HG03378 (cell line): ENCODE measurements around the gene RAD1.
"Not testable (repeated sequence)": the region's sequence is repeated elsewhere in the genome, so short reads cannot be mapped to it uniquely, and the experiment has no call there.

Source experiments
- ATAC-seq: cut with Tn5 transposase; IDR thresholded peaks from one replicate; pipeline ENCODE4 v1.9.1; 2021; ENCODE audit warnings: mild to moderate bottlenecking, moderate library complexity; ENCODE audit not compliant: unreplicated experiment

The RAD1 gene, protein sequence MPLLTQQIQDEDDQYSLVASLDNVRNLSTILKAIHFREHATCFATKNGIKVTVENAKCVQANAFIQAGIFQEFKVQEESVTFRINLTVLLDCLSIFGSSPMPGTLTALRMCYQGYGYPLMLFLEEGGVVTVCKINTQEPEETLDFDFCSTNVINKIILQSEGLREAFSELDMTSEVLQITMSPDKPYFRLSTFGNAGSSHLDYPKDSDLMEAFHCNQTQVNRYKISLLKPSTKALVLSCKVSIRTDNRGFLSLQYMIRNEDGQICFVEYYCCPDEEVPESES

DNA sequence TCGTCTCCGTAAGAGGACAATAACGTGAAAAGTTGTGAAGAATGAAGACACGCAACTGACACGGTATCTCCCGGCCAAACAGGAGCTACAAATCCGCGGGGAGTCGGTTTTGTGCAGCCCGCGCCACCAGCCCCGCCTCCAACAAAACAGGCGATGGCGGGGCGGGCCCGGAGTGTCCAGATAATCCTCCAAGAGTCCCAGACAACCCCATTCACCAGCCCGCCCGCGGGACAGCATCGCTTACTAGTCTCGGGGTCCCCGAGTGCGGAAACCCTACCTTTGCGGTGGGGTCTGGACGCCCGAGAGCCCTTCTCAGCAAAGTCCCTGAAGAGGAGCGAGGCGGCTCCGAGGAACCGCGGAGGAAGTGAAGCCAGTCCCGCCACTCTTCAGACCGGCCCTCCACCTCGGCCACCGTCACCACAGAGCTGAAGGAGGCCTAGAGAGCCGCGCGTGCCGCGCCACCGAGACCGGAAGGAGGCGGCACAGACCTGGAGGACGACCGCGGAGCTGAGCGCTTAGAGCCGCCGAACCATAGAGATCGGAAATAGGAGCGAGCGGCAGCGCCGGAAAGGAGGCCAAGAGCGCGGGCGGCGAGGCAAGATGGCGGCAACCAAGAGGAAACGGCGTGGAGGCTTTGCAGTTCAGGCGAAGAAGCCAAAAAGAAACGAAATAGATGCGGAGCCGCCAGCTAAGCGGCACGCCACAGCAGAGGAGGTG, at the start of gene RAD1, which contains the start of gene BRIX1:
Gene RAD1 (minus strand): TSS at position 366 of the 717 bp plus-strand sequence. CDS start 612 bp downstream, outside the sequence.
Gene BRIX1 (plus strand): TSS at position 573 of the 717 bp plus-strand sequence. CDS start 28 bp downstream, at position 601.
- peak; percentile 96 for ATAC-seq

DNA sequence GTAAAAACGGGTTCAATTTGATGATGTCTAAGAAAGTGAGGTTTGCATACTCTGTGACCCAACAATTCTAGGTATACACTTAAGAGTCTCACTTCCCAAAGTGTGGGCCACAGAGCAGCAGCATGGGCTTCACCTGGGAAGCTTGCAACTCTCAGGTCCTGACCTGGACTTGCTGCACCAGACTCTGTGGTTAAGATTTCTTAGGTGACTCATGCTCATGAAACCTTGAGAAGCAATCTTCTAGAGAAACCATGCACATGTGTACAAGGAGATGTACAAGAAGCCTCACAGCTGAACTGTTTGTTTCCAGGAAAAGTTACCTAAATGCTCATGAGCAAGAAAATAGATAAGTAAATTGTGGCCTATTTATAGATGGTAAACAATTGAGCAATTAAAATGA, 44.0 kb upstream of the RAD1 start:
- peak; percentile 97 for ATAC-seq

DNA sequence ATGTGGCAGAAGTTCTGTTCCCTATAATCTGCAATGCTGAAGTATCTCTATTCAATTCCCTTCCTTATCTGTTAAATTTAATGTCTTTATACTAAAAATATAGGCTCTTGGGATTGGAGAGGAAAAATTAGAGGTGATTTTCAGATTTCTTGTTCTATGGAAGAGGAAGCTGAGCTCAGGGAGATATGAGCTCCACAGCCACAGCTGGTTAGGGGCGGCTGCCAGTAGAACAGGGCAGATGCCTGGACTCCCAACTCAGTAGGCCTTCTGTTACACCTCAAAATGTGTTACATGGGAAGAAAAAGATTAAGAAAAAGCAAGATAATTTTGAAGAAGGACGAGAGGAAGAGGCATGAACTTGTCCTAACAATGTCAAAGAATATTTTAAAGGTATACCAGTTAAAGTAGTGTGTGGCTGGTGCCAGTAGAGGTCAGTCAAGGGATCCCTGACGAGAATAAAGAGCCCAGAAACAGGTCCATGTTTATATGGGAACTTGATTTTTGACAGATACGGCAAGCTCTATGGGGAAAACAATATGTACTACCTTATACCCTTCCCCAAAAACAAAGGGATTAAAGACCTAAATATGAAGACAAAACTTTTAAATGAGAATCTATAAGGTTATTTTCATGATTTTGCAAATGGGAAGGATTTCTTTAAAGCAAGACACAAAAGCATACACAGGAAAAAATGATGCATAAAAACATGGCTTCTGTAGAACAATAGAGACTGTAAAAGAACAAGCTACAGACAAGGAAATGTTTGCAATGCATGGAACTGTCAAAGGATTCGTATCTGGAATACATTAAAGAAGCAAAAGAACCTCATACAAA, 42.8 kb upstream of the RAD1 start:
- peak; percentile 39 for ATAC-seq

DNA sequence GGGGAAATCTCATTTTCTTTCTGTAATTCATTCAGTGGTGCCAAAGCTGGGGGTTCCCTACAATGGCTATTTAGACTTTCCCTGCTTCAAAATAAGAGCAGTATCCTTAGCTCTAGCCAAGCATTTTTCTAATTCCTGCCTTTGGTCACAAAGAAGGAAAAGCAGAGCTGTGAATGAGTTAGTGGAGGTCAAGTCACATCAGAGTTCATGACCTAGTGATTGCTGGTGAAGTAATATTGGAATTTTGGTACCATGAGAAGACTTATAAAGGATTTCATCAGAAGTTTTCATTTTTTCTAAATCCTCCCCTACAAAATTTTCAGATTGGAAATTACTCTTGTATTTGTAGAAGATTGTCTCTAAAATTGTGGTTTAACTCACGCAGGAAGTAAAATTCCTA, 42.0 kb upstream of the RAD1 start:
- ATAC-seq: no peak

DNA sequence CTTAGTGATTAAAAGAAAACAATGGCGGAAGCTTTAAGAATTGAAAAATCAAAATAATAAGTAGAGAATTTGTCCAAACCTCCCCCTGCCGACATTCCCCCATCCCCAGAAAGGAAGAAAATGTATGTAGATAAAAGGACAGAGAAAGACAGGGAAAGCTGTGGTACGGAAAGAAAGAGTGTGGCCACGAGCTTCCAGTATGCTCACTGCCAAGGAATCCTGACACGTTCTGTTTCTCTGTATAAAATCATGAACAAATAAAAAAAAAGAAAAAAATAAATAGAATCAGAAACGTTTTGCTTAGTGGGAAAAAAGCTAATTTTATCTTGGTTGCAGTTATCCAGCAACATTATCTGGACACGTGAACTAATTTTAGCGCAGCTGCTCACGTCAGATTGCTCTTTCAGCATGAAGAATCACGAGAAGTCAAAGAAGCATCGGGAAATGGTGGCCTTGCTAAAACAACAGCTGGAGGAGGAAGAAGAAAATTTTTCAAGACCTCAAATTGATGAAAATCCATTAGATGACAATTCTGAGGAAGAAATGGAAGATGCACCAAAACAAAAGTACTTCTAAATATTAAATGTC, 29.2 kb upstream of the RAD1 start:
- no peak for ATAC-seq

DNA sequence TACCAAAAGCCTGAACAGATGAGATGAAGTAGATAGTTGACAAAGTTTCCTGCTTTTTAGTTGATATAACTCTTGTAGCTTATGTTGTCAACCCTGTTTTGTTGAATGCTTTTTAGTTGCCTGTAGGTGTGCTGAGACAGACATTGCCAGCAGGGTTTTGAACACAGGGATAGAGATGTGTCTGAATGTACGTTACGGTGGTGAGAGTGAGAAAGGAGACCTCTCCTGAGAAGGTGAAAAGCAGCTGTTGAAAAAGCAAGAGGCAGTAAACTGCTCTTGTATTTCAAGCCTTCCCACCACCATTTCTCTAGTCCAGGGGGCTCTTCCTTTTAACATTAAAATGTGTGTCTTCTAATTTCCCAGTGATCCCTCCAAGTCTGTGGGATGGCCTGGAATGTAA, 28.7 kb upstream of the RAD1 start:
- ATAC-seq: no peak

DNA sequence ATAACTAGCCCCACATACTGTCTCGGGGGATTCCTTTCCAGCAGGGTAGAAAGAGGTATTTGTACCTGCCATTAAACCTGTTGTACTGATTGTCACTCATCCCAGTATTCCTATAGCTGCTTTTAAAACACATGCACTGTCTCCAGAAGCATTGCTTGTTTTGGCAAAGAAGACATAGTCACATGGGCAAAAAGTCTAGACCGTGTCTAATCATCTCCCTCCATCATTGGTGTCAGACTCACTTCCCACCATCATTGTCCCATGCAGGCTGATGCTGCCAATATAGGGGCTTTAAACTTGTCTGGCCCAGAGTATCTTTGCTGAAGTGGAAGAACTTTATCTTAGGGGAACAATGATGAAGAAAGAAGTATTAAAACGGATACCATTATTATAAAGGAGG, 26.6 kb upstream of the RAD1 start:
- no peak for ATAC-seq

DNA sequence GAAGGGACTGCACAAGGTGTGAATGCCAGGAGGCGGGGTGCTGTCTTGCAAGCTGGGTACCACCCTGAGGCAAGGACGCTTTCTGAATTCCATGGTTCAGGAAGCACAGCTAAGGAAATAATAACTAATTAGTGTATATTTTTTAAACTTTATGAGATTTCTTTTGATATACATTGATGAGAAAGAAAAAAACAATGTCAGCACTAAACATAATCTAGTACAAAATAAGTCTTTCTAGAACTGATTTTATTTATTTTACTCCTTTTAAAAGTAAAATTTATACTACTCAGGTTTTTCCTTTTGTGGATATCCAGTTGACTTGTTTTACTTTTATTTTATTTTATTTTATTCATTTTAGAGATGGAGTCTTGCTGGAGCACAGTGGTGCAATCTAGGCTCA, 17.6 kb upstream of the RAD1 start:
- ATAC-seq: no peak

DNA sequence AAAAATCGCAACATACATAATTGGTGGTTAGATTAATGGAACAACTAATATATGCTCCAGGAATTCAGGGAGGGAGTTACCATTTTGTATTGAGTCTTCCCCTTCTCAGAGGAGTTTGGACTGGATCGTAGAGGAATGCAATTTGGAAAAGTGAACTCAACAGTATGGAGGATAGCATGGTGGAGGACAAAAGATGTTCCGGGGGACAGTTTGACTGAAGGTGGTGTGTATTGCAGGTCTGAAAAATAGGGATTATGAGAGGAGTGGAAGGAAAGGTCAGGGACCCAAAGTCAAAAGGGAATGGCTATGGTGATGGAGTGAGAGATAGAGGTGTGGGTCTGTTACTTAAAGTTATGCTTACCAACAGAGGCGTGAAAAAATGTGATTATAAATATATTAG, 15.6 kb upstream of the RAD1 start:
- ATAC-seq: no peak

DNA sequence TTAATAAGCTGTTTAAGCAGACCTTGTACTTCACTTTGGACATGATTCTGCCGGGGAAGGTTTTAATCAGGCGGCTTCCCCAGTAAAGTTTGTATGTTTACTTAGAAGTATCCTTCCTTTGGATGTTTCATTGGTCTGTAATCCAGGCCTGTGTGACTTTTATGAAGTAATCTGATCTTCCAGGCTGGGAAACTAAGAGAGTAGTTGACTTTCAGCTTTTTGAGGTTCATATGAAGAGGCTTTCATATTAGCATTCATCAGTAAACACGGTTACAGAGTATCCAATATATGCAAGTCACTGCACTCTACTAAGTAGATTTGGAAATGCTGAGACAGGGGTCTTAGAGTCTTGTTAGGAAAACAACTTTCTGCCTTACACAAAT, 15.1 kb upstream of the RAD1 start:
- ATAC-seq: no peak

DNA sequence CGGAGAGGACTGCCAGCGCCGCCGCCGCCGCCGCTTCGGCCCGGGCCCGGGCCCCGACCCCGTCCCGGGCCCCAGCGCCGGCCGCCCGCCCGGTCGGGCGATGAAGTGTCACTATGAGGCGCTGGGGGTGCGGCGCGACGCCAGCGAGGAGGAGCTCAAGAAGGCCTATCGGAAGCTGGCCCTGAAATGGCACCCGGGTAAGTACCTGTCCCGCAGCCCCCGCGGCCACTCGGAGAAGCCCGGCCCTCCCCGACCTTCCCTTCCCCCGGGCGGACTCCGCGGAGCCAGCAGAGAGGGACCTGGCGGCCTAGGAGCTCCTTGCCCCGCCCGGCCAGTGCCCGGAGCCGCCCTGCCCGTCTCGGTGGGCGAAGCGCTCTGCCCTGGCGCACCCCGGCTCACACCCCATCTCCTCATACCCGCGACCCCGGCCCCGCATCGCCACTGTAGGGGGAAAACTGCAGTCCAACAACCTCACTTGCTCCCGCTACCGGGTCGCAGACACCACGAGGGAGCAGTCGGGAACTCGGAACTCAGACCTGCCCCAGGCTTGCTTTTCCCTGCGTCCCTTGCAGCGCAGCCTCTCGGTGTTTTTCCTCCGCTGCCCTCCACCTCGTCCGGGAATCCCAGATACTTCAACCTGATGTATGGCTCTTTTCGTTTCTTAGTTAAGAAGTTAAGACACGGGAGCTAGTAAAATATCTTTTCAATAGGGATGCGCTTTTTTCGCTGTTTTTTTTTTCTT, 14.6 kb upstream of the RAD1 start:
- peak; percentile 72 for ATAC-seq

DNA sequence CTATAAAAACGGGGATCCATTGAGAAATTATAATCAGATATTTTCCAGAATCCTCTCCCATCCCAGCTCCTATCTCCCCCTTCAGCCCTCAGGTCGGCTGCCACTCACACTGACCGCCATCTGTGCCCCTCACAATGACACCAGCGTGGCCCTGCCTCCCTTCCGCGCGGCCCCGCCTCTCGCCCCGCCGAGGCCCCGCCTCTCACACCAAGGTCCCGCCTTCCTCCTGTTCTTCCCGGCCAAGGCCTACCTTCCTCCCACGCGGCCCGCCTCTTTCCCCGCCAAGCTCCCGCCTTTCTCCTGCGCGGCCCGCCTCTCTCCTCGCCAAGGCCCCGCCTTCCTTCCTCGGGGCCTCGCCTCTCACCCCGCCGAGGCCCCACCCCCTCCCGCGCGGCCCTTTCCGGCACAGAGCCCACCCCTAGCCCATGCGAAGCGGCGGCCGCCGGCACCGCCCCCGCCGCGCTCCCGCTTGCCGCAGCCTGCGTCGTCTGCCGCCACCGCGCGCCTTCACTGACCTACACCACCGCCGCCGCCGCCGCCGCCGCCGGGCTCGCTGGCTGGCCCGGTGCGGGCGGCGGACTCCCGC, 13.9 kb upstream of the RAD1 start, which contains the start of gene DNAJC21:
Gene DNAJC21 (plus strand): TSS at position 426 of the 586 bp plus-strand sequence. CDS start 261 bp downstream, outside the sequence.
- peak; percentile 86 for ATAC-seq

DNA sequence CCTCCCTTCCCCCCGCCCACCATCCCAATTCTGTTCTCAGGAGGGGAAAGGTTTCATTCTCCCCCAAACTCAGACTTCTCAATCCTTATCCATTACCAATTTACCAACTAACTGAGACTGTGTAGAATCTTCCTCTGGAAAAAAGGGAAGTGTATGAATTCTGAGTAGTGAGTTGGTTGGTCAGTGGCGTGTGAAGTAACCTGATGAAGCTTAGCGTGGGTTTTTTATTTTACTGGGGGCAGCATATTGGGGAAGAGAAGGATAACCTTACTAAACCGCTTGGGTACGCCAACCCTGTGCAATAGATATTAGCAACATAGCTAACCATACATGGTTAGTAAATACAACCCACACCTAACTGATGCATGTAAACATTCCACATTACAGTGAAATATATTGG, 13.0 kb upstream of the RAD1 start:
- no peak for ATAC-seq

DNA sequence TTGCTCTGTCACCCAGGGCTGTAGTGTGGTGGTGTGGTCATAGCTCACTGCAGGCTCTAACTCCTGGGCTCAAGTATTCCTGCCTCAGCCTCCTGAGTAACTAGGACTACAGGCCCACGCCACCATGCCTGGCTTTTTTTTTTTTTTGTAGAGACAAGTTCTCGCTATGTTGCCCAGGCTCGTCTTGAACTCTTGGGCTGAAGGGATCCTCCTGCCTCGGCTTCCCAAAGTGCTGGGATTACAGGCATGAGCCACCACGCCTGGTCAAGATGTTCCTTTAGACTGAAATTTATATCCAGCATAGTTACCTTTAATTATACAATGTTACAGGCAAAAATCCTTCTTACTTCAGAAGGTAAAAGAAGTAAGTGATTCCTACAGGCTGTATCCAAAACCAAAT, 12.5 kb upstream of the RAD1 start:
- no peak for ATAC-seq

DNA sequence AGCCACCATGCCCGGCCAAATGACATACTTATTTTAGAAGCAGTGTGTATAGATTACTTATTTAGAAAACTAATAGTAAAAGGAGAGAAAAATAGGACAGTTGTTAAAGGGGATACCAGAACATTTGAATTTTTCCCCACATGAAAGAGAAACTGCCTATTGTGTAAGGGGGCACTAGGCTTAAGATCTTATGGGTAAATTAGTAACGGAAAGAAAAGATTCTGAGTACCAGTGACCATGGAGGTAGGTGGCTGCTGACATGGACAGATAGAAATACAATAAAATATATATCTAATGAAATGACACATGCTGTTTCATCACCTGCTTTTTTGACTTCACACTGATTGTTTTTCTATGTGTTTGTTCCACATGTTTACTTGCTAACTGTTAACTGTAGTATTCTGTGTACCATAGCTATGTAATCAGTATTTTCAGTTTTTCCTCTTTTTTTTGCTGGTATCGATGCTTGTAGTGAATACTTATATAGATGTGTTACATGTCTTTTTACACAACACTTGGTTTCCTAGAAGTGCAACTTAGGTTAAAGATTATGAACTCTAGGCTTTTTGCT, 11.1 kb upstream of the RAD1 start:
- ATAC-seq: no peak

DNA sequence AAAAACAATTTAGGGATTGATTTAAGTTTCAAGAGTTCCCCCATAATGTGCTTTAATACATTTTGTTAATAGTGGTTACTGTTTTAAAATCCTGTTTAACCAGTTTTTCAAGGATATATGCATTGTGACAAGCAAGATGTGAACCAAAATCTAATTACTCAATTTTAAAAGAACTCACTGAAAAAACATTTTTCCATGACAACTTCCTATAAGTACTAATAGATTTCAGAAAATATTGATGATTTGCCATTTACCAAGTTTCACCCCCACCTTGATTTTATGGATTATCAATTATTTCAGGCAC, 9.1 kb upstream of the RAD1 start:
- no peak for ATAC-seq

DNA sequence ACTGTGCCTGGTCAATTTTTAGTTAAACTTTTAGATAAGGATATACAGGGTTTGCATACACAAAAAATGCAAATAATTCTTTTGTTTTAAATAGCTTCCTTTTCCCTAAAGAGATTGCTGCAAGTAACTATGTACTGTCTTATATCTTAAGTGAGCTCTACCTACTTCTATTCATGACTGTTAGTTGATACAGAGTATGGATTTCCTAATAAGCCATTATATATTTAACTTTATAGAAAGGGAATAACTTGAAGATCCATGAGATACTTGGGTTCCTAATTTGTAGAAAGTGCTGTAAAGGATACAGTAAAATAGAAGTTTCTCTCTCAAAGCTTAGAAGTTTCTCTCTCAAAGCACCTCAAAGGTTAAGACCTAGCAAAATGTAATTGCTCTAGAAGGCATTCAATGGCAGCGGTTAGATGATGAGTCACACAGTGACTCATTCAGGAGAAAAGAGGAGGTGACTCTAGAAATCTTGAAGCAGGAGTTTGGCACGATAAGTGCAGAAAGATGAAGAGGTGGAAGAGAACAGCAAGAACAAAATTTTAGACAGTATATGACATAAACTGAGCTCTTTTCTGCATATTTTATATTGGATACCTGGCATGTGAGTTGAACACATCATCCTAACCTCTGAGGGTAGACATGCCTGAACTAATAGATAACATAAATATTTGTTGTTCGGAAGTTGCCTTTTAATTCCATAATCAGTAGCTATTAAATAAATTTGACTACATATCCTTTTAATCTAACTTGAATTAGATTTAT, 8.6 kb upstream of the RAD1 start:
- peak; percentile 80 for ATAC-seq

DNA sequence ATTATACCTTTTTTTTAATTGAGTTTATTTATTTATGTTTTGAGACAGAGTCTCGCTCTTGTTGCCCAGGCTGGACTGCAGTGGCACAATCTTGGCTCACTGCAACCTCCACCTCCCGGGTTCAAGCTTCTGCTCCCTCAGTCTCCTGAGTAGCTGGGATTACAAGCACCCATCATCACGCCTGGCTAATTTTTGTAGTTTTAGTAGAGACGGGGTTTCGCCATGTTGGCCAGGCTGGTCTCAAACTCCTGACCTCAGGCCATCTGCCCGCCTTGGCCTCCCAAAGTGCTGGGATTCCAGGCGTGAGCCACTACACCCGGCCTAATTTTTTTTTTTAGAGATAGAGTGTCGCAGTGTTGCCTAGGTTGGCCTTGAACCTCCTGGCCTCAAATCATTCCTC, 8.0 kb upstream of the RAD1 start:
- ATAC-seq: not testable (repeated sequence)

DNA sequence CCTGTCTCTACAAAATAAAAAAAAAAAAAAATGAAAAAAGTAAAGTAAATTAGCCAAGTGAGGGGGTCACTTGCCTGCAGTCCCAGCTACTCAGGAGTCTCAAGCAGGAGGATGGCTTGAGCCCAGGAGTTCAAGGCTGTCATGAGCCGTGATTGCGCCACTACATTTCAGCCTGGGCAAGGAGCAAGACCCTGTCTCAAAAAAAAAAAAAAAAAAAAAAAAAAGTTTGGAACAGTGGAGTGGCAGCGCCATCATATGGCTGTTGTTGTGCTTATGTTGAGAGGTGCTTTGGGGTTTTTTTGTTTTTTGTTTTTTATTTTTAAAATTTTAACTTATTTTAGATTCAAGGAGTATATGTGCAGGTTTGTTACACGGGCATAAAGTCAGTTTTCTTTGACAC, 3.8 kb upstream of the RAD1 start:
- ATAC-seq: no peak
